ENCODE data around the gene DNAJC5G. TPM values are rescaled to one million over a fixed set of nuclear protein-coding genes. Genes with fewer than 3 reads are reported as not detected.

DNAJC5G gene
- total RNA-seq, 1 donor from 2014 or later, result not detected

GRCh38 chr2:27304488-27305240 is 29.4 kb downstream of the DNAJC5G start:
- H3K4me1 ChIP-seq, result peaks cover 0 to 19% of the 10 kb centered on the region in 2 donors
- intact Hi-C loops (cut with DNase I), result no loop called here
- no peak for TF ChIP-seq CTCF (IDR thresholded peaks at IDR 0.05)
- no peaks in the 10 kb centered on the region for H3K9me3 ChIP-seq
- no peak for DNase-seq (ENCODE audit: low spot score in 2 of 2)
- H3K27ac ChIP-seq, result no peak overlapping the region
- H3K36me3 ChIP-seq, result peaks cover 0 to 4% of the 10 kb centered on the region in 2 donors
- H3K27me3 ChIP-seq, result peaks cover 12% of the 10 kb centered on the region
- no peak overlapping the region for H3K4me3 ChIP-seq

DNA sequence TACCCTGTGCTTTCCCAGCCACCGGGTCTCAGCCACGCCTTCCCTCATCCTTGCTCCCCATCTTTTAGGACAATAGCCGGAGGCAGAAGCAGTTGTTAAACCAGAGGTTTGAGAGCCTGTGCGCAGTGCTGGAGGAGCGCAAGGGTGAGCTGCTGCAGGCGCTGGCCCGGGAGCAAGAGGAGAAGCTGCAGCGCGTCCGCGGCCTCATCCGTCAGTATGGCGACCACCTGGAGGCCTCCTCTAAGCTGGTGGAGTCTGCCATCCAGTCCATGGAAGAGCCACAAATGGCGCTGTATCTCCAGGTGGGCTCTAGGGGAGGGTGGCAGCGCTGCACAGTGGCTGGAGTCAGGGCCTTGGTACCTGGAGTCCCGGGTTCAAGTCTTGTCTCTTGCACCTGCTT is 30.3 kb downstream of the DNAJC5G start:
- intact Hi-C loops (cut with DNase I), result no loop called here
- Histone ChIP-seq H3K36me3 (peaks cover 0 to 11% of the 10 kb centered on the region in 2 donors), H3K27ac (no peak overlapping the region), H3K4me1 (peaks cover 0 to 19% of the 10 kb centered on the region in 2 donors), H3K27me3 (peaks cover 12% of the 10 kb centered on the region), H3K4me3 (no peak overlapping the region), H3K9me3 (no peaks in the 10 kb centered on the region)
- DNase-seq (ENCODE audit: low spot score in 2 of 2), result no peak
- TF ChIP-seq CTCF (IDR thresholded peaks at IDR 0.05), result no peak

- Histone ChIP-seq H3K4me1 (peaks cover 0 to 19% of the 10 kb centered on the region in 2 donors), H3K4me3 (no peak overlapping the region), H3K9me3 (no peaks in the 10 kb centered on the region), H3K27ac (no peak overlapping the region), H3K27me3 (peaks cover 12% of the 10 kb centered on the region), H3K36me3 (peaks cover 0 to 11% of the 10 kb centered on the region in 2 donors)
- intact Hi-C loops (cut with DNase I), result no loop called here
- DNase-seq (ENCODE audit: low spot score in 2 of 2), result no peak
- TF ChIP-seq CTCF (IDR thresholded peaks at IDR 0.05), result no peak
Measured at GRCh38 chr2:27306136-27306535, 30.9 kb downstream of the DNAJC5G start.

DNA sequence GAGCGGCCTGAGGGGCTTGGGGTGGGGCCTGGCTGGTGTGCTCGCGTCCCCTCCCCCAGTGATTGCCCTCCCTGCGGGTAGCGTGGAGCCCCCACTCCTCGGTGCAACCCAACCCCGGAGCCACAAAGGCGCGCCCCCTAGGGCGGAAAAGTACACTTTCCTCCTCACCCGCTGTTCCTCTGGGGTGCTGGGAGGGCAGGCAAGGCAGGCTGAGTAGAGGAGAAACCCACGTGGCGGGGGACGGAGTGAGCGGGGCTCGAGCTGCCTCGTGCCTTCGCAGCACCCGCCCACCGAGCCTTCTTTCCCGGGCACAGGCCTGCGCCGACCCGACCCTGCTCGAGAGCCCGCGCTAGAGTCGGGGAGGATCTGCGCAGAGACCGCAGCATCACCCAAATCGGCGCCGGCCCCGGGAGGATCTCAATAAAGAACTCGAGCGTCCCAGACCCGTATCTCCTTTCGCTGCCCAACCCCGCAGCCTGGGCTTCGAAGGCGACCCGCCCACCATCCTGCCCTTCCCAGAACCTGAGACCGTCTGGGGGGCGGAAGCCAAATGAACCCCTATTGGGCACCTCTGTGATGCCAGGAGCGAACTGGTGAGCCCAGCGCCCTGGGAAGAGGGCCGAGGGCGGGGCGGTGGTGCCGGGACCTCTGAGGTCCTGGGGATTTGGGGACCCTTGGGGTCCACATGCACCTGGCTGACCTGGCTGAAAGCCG is 31.5 kb downstream of the DNAJC5G start:
- Histone ChIP-seq H3K27me3 (peaks cover 12% of the 10 kb centered on the region), H3K9me3 (no peaks in the 10 kb centered on the region), H3K36me3 (peaks cover 0 to 17% of the 10 kb centered on the region in 2 donors), H3K27ac (no peak overlapping the region), H3K4me1 (peaks cover 0 to 19% of the 10 kb centered on the region in 2 donors), H3K4me3 (no peak overlapping the region)
- DNase-seq (ENCODE audit: low spot score in 2 of 2), result no peak
- intact Hi-C loops (cut with DNase I), result no loop called here
- TF ChIP-seq CTCF (IDR thresholded peaks at IDR 0.05), result no peak

GRCh38 chr2:27307287-27307544 is 32.0 kb downstream of the DNAJC5G start:
- H3K27me3 ChIP-seq, result peaks cover 12% of the 10 kb centered on the region
- H3K36me3 ChIP-seq, result peaks cover 0 to 22% of the 10 kb centered on the region in 2 donors
- intact Hi-C loops (cut with DNase I), result no loop called here
- H3K4me1 ChIP-seq, result peaks cover 0 to 19% of the 10 kb centered on the region in 2 donors
- H3K9me3 ChIP-seq, result no peaks in the 10 kb centered on the region
- TF ChIP-seq CTCF (IDR thresholded peaks at IDR 0.05), result no peak
- H3K4me3 ChIP-seq, result no peak overlapping the region
- DNase-seq (ENCODE audit: low spot score in 2 of 2), result no peak
- no peak overlapping the region for H3K27ac ChIP-seq
